PC-3 (cell line): ENCODE data around the gene H6PD. TPM values are rescaled to one million over a fixed set of nuclear protein-coding genes. Genes with fewer than 3 reads are reported as not detected.
A peak's percentile ranks its signal among the peaks of the same experiment; 100 is the strongest.

Experiments
- ATAC-seq: fragments of 200-7000 bp; cut with Tn5 transposase; 2 replicates; pipeline ENCODE4 v1.9.1; 2020; ENCODE audit warnings: mild to moderate bottlenecking, moderate library complexity
- BruUV-seq: library from RNA; stranded (reverse); fragments of 400-500 nt; replicated peaks from 2 replicates; lab custom pipeline; 2021; lab: Mats Ljungman, UMichigan
- CTCF ChIA-PET: fragments of 300-600 bp; sonication (Branson Sonifier 250); formaldehyde crosslinking; loops from one replicate; lab custom pipeline; 2022; ENCODE audit warnings: antibody characterized with exemption; lab: Charles Lee
- POLR2A ChIA-PET: fragments of 300-600 bp; sonication (Branson Sonifier 250); formaldehyde crosslinking; loops from one replicate; lab custom pipeline; 2022; ENCODE audit warnings: antibody characterized with exemption; ENCODE audit not compliant: unreplicated experiment; lab: Charles Lee
- DNase-seq: peaks from one replicate; pipeline ENCODE4 v3.0.0-alpha.2; 2015
- H2AFZ ChIP-seq: fragments of 300-600 bp; sonication (generic); 2 replicates; pipeline ENCODE4 v1.6.0; 2016; ENCODE audit warnings: antibody characterized with exemption, low read length
- H3F3A ChIP-seq: fragments of 300-600 bp; sonication (generic); one replicate; pipeline ENCODE4 v1.6.0; 2017; ENCODE audit warnings: antibody characterized with exemption, low read length, control low read depth, mild to moderate bottlenecking; ENCODE audit not compliant: unreplicated experiment
- H3K27ac ChIP-seq: fragments of 300-600 bp; sonication (generic); 2 replicates; pipeline ENCODE4 v1.5.1; 2016; ENCODE audit warnings: mild to moderate bottlenecking, low read length
- H3K27me3 ChIP-seq: fragments of 300-600 bp; sonication (generic); 2 replicates; pipeline ENCODE4 v1.6.1; 2016; ENCODE audit warnings: low read length, mixed read lengths
- H3K36me3 ChIP-seq: fragments of 300-600 bp; sonication (generic); 2 replicates; pipeline ENCODE4 v1.6.1; 2016; ENCODE audit warnings: low read depth, mixed run types, low read length, mixed read lengths
- H3K4me1 ChIP-seq: fragments of 300-600 bp; sonication (generic); 2 replicates; pipeline ENCODE4 v1.5.1; 2016; ENCODE audit warnings: low read length; ENCODE audit not compliant: insufficient read depth
- H3K4me2 ChIP-seq: fragments of 300-600 bp; sonication (generic); 2 replicates; pipeline ENCODE4 v1.6.0; 2016; ENCODE audit warnings: low read length
- H3K4me3 ChIP-seq: fragments of 300-600 bp; sonication (generic); 2 replicates; pipeline ENCODE4 v1.5.1; 2016; ENCODE audit warnings: mild to moderate bottlenecking, low read length, mixed read lengths
- H3K79me2 ChIP-seq: fragments of 300-600 bp; sonication (generic); 2 replicates; pipeline ENCODE4 v1.6.1; 2017; ENCODE audit warnings: low read length, mixed read lengths
- H3K9ac ChIP-seq: fragments of 300-600 bp; sonication (generic); 2 replicates; pipeline ENCODE4 v1.6.0; 2016; ENCODE audit warnings: mild to moderate bottlenecking, low read length
- H3K9me2 ChIP-seq: fragments of 300-600 bp; sonication (generic); replicated peaks from 2 replicates; pipeline ENCODE4 v1.6.1; 2016; ENCODE audit warnings: mixed run types, low read length, mixed read lengths
- H3K9me3 ChIP-seq: fragments of 300-600 bp; sonication (generic); 2 replicates; pipeline ENCODE4 v1.6.1; 2016; ENCODE audit warnings: low read length, mixed read lengths
- H4K20me1 ChIP-seq: fragments of 300-600 bp; sonication (generic); 2 replicates; pipeline ENCODE4 v1.6.1; 2016; ENCODE audit warnings: low read length, mixed read lengths
- EZH2 ChIP-seq: fragments of 300-600 bp; sonication (generic); IDR thresholded peaks from one replicate; pipeline ENCODE4 v1.6.1; 2017; ENCODE audit warnings: antibody characterized with exemption, mild to moderate bottlenecking, low read length; ENCODE audit not compliant: unreplicated experiment
- EZH2phosphoT487 ChIP-seq: fragments of 300-600 bp; sonication (generic); IDR thresholded peaks from 2 replicates; pipeline ENCODE4 v1.6.1; 2018; ENCODE audit warnings: mild to moderate bottlenecking, antibody characterized with exemption, low read length, borderline replicate concordance
- intact Hi-C: fragments of 100-400 bp; cut with micrococcal nuclease; formaldehyde crosslinking; loops from 2 replicates; pipeline ENCODE4 v1.9.0; 2023
- total RNA-seq: library from RNA; depleted of rRNA; stranded (reverse); fragments of >200 nt; gene quantifications from 2 replicates; pipeline ENCODE4 v1.2.3, GENCODE V29; 2014
- TF ChIP-seq, protein P1 (sequence below): fragments of 300-600 bp; sonication (generic); conservative IDR thresholded peaks from 2 replicates; pipeline ENCODE4 v1.5.1; 2017; ENCODE audit warnings: antibody characterized with exemption, low read depth, mild to moderate bottlenecking, low read length

The H6PD gene
- total RNA-seq, 1 experiment from 2014 or later, result 6.8 TPM

DNA sequence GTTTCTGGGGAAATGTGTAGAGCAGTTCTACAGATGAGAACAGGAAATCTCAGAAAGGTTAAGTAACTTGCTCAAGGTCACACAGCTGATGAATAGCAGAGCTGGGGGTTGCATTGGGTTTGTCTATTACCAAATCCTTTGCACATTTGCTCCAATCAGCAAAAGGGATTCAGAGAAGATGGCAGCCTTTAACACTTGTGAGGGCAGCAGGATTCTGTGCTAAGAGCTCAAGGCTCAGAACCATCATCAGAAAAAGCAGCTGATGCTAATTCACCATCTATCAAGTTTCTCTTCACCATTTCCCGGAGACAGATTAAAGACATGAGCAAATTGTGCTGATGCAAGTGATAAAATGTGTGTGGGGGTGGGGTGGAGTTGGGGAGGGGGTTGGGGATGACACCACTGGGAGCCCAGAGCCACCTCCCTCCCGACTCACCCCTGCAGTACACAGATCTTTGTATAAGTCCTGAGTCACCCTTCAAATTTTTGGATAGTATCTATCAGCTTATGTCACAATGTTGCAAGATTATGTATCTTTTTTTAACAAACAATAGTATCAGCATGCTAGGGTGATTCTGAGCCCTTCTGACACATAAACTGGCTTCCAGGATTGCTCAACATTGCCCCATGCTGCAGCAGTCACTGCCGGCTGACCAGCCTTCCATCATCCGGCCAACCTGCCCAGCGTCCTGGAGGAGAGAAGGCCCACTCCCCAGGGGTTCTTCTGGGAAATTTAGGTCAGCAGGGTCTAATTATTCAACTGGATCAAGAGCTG lies 55.3 kb downstream of the H6PD start:
- Histone ChIP-seq H3K9me2 (no peaks in the 10 kb centered on the region), H3K36me3 (no peaks in the 10 kb centered on the region; the same call in 1 of the 2 replicates), H3F3A (peaks cover 4% of the 10 kb centered on the region), H3K27ac (peak overlapping the region; percentile 87), H3K9me3 (no peaks in the 10 kb centered on the region), H4K20me1 (no peaks in the 10 kb centered on the region), H2AFZ (peak overlapping the region; percentile 33), H3K79me2 (peaks cover 16% of the 10 kb centered on the region), H3K27me3 (no peaks in the 10 kb centered on the region), H3K4me3 (no peak overlapping the region), H3K4me2 (peak overlapping the region; percentile 32), H3K9ac (peak overlapping the region; percentile 39), H3K4me1 (peaks cover 30% of the 10 kb centered on the region)
- POLR2A ChIA-PET, result no interaction called here
- TF ChIP-seq EZH2 (no peak), EZH2phosphoT487 (no peak)
- TF ChIP-seq, protein P1, sequence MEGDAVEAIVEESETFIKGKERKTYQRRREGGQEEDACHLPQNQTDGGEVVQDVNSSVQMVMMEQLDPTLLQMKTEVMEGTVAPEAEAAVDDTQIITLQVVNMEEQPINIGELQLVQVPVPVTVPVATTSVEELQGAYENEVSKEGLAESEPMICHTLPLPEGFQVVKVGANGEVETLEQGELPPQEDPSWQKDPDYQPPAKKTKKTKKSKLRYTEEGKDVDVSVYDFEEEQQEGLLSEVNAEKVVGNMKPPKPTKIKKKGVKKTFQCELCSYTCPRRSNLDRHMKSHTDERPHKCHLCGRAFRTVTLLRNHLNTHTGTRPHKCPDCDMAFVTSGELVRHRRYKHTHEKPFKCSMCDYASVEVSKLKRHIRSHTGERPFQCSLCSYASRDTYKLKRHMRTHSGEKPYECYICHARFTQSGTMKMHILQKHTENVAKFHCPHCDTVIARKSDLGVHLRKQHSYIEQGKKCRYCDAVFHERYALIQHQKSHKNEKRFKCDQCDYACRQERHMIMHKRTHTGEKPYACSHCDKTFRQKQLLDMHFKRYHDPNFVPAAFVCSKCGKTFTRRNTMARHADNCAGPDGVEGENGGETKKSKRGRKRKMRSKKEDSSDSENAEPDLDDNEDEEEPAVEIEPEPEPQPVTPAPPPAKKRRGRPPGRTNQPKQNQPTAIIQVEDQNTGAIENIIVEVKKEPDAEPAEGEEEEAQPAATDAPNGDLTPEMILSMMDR, result no peak
- CTCF ChIA-PET, result interaction anchor here (0.6 to 1.4 kb wide), 5 partner anchors 20 to 526 kb away, joined by 3 to 7 read pairs (median 4); no protein-coding TSS in a partner anchor
- BruUV-seq, result no TSS peak
- ATAC-seq (peak; percentile 5; the same call in 1 of the 2 replicates), DNase-seq (peak; percentile 81)
- intact Hi-C loops, result loop anchor here (1.0 to 5.0 kb wide), 7 partner anchors 23 to 282 kb away; no protein-coding TSS in a partner anchor

DNA sequence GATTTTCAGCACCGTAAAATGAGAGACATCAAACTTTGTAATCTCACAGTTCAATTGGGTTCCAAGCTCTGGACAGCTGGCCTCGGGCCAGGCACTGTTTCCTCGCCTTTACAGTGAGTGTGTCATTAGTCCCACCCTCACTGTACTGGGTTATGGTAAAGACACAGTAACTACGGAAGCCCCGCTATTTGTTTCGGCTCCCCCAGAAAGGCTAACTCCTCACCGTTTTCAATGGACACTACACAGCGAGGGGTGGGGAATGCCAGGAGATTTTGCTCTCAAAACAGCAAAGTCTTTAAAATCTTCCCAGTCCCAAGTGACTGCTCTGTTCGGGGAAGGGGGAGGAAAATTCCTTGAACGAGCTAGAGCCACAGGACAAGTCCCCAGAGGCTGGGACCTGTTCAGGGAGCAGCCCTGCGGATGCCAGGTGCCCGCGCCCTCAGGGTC lies 57.4 kb downstream of the H6PD start:
- Histone ChIP-seq H3K4me1 (peaks cover 41% of the 10 kb centered on the region), H3K9me3 (no peaks in the 10 kb centered on the region), H3K27me3 (no peaks in the 10 kb centered on the region), H3K36me3 (peaks cover 4% of the 10 kb centered on the region), H3K9ac (peak overlapping the region; percentile 45), H3K27ac (peak overlapping the region; percentile 55), H2AFZ (peak overlapping the region; percentile 46), H4K20me1 (peaks cover 6% of the 10 kb centered on the region; the same call in 1 of the 2 replicates), H3K4me2 (peak overlapping the region; percentile 91), H3K9me2 (no peaks in the 10 kb centered on the region), H3F3A (peaks cover 4% of the 10 kb centered on the region), H3K4me3 (peak overlapping the region; percentile 69), H3K79me2 (peaks cover 36% of the 10 kb centered on the region)
- DNase-seq (peak; percentile 81), ATAC-seq (peak; percentile 8)
- ChIA-PET POLR2A (interaction anchor here (0.5 to 0.6 kb wide), 2 partner anchors 157 to 164 kb away, joined by 4 read pairs; no protein-coding TSS in a partner anchor), CTCF (interaction anchor here (0.9 kb wide), 1 partner anchor 25 kb away, joined by 3 read pairs; no protein-coding TSS in a partner anchor)
- no peak for TF ChIP-seq EZH2phosphoT487
- no peak for TF ChIP-seq EZH2
- TF ChIP-seq, protein P1, result no peak
- no TSS peak for BruUV-seq
- intact Hi-C loops, result loop anchor here (5.0 kb wide), 4 partner anchors 120 to 280 kb away; no protein-coding TSS in a partner anchor
